PFSK-1 (cell line): ENCODE results near the gene VSIG1.

Experiments
- FOXP2 ChIP-seq: optimal IDR thresholded peaks from 2 replicates; pipeline ENCODE3; 2011; ENCODE audit warnings: borderline replicate concordance, control low read depth, inconsistent platforms; ENCODE audit not compliant: insufficient read depth; ENCODE audit errors: extremely low read length, extremely low read depth
- POLR2AphosphoS5 ChIP-seq: IDR thresholded peaks from 2 replicates; pipeline ENCODE4 v1.6.1; 2012; ENCODE audit warnings: low read depth, mild to moderate bottlenecking, control low read depth, low read length, moderate library complexity
- SIN3A ChIP-seq: IDR thresholded peaks from 2 replicates; pipeline ENCODE4 v1.6.1; 2012; ENCODE audit warnings: mild to moderate bottlenecking, low read length, moderate library complexity, borderline replicate concordance; ENCODE audit not compliant: insufficient read depth
- TAF1 ChIP-seq: IDR thresholded peaks from 2 replicates; pipeline ENCODE4 v1.6.1; 2012; ENCODE audit warnings: low read length, control low read depth, borderline replicate concordance; ENCODE audit not compliant: insufficient read depth
- TF ChIP-seq, protein P1 (sequence below), 2 experiments: IDR thresholded peaks; 2 replicates each; pipeline versions ENCODE4 v1.6.1 to v1.8.0; 2011 to 2012; ENCODE audit warnings: low read depth in 2 of 2, low read length in 2 of 2, control low read depth in 1 of 2, inconsistent platforms in 1 of 2, mild to moderate bottlenecking in 1 of 2, moderate library complexity in 1 of 2; ENCODE audit not compliant: insufficient read depth in 1 of 2

VSIG1 gene

GRCh38 chrX:108025376-108025775, 19.5 kb upstream of the VSIG1 start:
- no peak for TF ChIP-seq FOXP2
- TF ChIP-seq POLR2AphosphoS5 = no peak
- TF ChIP-seq, protein P1, sequence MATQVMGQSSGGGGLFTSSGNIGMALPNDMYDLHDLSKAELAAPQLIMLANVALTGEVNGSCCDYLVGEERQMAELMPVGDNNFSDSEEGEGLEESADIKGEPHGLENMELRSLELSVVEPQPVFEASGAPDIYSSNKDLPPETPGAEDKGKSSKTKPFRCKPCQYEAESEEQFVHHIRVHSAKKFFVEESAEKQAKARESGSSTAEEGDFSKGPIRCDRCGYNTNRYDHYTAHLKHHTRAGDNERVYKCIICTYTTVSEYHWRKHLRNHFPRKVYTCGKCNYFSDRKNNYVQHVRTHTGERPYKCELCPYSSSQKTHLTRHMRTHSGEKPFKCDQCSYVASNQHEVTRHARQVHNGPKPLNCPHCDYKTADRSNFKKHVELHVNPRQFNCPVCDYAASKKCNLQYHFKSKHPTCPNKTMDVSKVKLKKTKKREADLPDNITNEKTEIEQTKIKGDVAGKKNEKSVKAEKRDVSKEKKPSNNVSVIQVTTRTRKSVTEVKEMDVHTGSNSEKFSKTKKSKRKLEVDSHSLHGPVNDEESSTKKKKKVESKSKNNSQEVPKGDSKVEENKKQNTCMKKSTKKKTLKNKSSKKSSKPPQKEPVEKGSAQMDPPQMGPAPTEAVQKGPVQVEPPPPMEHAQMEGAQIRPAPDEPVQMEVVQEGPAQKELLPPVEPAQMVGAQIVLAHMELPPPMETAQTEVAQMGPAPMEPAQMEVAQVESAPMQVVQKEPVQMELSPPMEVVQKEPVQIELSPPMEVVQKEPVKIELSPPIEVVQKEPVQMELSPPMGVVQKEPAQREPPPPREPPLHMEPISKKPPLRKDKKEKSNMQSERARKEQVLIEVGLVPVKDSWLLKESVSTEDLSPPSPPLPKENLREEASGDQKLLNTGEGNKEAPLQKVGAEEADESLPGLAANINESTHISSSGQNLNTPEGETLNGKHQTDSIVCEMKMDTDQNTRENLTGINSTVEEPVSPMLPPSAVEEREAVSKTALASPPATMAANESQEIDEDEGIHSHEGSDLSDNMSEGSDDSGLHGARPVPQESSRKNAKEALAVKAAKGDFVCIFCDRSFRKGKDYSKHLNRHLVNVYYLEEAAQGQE (IDR thresholded peaks at IDR 0.05; ENCODE audit: insufficient read depth in 1 of 2, low read depth in 2 of 2, low read length in 2 of 2) = no peak
- TF ChIP-seq TAF1 = no peak
- no peak for TF ChIP-seq SIN3A

- TF ChIP-seq SIN3A (no peak), FOXP2 (no peak), POLR2AphosphoS5 (no peak), TAF1 (no peak)
- TF ChIP-seq, protein P1 (IDR thresholded peaks at IDR 0.05; ENCODE audit: insufficient read depth in 1 of 2, low read depth in 2 of 2, low read length in 2 of 2) = no peak
Measured at GRCh38 chrX:108025954-108026600, 18.8 kb upstream of the VSIG1 start.

- no peak for TF ChIP-seq SIN3A
- TF ChIP-seq POLR2AphosphoS5 = no peak
- no peak for TF ChIP-seq TAF1
Measured at GRCh38 chrX:108028854-108029253, 16.0 kb upstream of the VSIG1 start.

- TF ChIP-seq, protein P1 (IDR thresholded peaks at IDR 0.05; ENCODE audit: insufficient read depth in 1 of 2, low read depth in 2 of 2, low read length in 2 of 2) = no peak
- TF ChIP-seq TAF1 (no peak), FOXP2 (no peak), SIN3A (no peak), POLR2AphosphoS5 (no peak)
Measured at GRCh38 chrX:108029928-108030711, 14.7 kb upstream of the VSIG1 start.

DNA sequence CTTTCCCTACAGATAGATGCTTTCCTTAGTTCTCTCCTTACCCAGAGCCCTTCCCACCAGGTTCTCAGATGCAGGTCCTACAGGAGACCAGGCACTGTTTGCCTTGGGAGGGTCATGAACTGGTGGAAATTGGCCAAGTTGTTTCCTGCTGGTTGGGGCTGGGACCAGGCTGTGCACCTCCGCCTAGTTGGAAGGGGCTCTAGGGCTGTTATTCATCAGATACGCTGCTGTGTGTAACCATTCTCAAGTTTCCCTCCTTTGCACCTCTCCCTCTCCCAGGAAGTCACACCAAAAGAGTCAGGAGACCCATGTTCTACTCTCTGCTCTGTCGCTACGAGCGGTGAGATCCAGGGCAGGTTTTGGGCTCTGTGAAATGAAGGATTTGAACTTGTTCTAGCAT, 11.9 kb upstream of the VSIG1 start:
- no peak for TF ChIP-seq POLR2AphosphoS5

DNA sequence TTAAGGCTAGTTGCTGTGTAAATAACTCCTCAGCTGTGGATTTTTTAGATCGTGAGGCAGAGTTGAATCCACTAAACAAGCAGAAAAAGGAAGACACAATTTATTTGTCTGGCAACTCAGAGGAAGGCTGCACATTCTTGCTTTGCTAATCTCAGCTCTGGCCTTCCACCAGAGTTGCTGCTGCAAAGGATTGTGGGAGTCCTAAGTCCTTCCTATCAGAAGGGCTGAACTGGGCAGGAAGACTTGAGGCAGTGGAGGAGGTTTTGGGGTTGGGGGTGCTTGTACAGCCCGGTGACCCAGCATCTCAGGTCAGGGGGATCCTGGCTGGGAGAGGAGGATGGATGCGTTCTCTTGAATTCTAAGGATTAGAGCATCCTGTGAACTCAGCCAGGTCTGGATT, 11.0 kb upstream of the VSIG1 start:
- no peak for TF ChIP-seq POLR2AphosphoS5
- TF ChIP-seq FOXP2 = no peak
- TF ChIP-seq TAF1 = no peak
- TF ChIP-seq SIN3A = no peak
- TF ChIP-seq, protein P1 (IDR thresholded peaks at IDR 0.05; ENCODE audit: insufficient read depth in 1 of 2, low read depth in 2 of 2, low read length in 2 of 2) = no peak
